Embryonic facial prominence (tissue), 1 donor: ENCODE results near the gene C19orf44.
"Not testable (repeated sequence)": the region's sequence is repeated elsewhere in the genome, so short reads cannot be mapped to it uniquely, and the experiment has no call there.

Source experiments
- DNase-seq: peaks from one replicate; pipeline ENCODE4 v3.0.0-alpha.2; 2016; ENCODE audit errors: extremely low spot score

Gene C19orf44

DNA sequence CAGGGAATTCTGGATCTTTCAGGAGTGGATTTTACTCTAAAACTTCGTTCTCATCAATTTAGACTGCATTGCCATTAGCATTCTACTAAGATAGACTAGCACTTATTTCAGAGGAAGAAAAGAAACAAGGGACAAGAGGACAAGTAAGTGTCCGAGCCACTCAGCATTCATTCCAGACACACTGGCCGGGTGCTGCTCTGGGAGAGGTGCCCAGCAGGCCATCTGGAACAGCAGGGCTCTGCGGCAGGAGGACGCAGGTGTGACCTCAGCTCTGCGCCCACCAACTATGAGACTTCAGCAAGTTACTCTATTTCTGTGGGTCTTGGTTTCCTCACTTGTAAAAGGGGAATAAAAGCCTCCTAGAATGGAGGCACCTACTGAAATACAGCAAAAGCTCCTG is 28.6 kb upstream of the C19orf44 start:
- DNase-seq: no peak

DNA sequence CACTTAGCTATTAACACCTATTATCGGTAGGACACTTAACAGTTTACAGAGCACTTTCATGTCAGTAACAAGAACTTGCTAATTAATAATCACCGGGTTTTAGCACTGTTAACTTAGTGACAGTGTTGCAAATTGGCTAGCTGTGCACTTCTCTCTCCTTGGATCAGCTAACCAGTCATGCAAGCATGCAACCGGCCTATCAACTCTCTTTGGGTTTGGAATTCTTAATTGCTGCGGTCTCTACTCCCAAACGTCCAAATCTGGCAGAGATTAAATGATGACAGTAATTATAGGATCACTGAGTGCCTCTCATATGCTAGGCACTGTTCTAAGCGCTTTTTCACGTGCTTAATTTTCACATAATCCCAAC is 25.7 kb upstream of the C19orf44 start:
- DNase-seq: no peak

GRCh38 chr19:16470911-16471811 is 25.0 kb upstream of the C19orf44 start:
- DNase-seq: no peak

DNA sequence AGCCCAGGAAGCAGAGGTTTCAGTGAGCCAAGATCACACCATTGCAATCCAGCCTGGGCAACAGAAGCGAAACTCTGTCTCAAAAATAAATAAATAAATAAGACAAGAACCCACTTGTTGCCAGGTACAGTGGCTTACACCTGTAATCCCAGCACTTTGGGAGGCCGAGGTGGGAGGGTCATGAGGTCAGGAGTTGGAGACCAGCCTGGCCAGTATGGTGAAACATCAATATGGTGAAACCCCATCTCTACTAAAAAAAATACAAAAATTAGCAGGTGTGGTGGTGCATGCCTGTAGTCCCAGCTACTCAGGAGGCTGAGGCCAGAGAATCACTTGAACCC is 23.7 kb upstream of the C19orf44 start:
- DNase-seq: not testable (repeated sequence)

DNA sequence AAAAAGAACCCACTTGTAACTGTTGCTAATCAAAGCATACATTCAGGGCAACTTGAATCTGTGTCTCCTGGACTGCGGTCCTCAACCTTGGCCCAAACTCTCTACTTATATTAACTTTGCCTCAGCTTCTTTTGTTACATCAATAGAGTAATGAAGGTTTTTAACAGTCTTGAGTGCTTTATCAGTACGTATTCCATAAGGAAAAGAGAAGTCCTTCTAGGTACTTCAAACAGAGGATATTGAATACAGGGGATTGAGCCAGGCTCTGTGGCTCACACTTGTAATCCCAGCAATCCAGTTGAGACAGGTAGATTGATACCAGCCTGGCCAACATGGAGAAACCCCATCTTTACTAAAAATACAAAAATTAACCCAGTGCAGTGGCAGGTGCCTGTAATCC is 23.2 kb upstream of the C19orf44 start:
- no peak for DNase-seq

DNA sequence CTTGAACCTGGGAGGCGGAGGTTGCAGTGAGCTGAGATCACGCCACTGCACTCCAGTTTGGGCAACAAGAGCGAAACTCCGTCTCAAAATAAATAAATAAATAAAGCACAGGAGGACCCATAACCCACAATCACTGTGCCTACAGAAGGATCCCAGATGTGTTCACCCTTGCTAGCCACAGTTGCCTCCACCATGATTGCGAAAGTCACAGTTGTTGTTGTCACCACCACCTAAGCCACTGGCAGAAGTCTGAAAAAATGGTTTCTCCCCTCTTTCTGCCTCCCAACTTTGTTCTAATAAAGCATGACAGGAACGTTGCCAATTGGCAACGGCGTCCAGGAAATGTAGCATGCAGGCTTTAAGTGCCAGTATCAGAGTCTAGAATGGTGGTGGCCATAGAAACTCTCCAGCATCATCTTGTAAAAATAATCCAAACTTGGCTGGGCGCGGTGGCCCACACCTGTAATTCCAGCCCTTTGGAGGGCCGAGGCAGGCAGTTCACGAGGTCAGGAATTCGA is 22.3 kb upstream of the C19orf44 start:
- DNase-seq: no peak

- DNase-seq: no peak
Observed at GRCh38 chr19:16476401-16476800, 19.8 kb upstream of the C19orf44 start.

DNA sequence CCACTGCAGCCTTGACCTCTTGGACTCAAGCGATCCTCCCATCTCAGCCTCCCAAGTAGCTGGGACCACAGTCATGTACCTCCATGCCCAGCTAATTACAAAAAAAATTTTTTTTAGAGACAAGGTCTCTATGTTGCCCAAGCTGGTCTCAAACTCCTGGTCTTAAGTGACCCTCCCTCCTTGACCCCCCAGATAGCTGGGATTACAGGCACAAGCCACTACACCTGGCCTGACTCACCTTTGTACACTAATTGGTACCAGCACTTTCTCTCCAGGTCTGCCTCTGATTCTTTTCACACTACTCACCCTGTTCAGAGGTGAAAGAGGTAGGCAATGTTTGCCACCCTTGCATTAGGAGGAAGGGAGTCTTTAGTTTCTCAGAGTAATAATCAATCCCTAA is 18.9 kb upstream of the C19orf44 start:
- DNase-seq: no peak

GRCh38 chr19:16482745-16483144 is 13.4 kb upstream of the C19orf44 start:
- no peak for DNase-seq

DNA sequence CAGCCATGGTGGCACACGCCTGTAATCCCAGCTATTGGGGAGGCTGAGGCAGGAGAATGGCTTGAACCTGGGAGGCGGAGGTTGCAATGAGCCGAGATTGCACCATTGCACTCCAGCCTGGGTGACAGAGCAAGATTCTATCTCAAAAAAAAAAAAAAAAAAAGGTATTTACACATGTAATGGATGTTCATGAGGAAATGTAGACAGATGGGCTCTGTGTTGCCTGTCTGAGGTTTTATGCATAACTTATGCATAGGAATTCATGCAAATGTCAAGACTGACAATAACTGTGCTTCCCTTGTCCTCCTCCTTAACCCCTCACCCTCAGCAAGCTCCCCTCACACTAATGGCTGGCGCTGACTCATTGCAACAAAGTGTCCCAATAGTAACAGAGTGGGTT is 9.7 kb upstream of the C19orf44 start:
- not testable (repeated sequence) for DNase-seq

GRCh38 chr19:16496613-16496983 is 404 bp downstream of the C19orf44 start:
- DNase-seq: no peak

- DNase-seq: no peak
Observed at GRCh38 chr19:16497042-16497441, 848 bp downstream of the C19orf44 start.

DNA sequence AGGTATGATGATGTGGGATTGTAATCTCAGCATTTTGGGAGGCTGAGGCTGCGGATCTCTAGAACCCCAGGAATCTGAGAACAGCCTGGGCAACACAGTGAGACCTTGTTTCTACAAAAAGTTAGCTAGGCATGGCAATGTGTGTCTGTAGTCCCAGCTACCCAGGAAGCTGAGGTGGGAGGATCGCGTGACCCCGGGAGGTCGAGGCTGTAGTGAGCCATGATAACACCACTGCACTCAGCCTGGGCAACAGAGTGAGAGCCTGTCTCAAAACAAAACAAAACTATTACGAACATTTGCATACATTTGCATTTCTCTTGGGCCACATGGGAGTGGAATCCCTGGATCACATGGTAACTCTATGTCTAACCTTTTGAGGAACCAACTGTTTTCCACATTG is 1.6 kb downstream of the C19orf44 start:
- no peak for DNase-seq

GRCh38 chr19:16504271-16504670 is 8.1 kb downstream of the C19orf44 start:
- DNase-seq: no peak

DNA sequence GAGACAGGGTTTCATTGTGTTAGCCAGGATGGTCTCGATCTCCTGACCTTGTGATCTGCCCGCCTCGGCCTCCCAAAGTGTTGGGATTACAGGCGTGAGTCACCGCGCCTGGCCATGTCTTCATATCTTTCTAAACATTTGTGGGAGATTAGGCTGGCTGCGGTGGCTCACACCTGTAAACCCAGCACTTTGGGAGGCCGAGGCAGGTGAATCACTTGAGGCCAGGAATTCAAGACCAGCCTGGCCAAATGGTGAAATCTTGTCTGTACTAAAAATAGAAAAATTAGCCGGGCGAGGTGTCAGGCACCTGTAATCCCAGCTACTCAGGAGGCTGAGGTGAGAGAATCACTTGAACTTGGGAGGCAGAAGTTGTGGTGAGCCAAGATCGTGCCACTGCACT is 10.0 kb downstream of the C19orf44 start:
- DNase-seq: not testable (repeated sequence)

- no peak for DNase-seq
Observed at GRCh38 chr19:16506961-16507360, 10.8 kb downstream of the C19orf44 start.

DNA sequence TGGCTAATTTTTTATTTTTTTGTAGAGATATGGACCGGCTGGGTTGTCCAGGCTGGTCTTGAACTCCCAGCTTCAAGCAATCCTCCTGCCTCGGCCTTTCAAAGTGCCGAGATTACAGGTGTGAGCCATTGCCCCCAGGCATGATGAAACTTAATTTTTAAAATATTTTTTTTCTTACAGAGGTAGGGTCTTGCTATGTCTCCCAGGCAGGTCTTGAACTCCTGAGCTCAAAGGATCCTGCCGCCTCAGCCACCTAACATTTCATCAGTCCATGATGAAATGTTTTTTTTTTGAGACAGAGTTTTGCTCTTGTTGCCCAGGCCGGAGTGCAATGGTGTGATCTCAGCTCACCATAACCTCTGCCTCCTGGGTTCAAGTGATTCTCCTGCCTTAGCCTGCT is 12.4 kb downstream of the C19orf44 start:
- no peak for DNase-seq

- DNase-seq: no peak
Observed at GRCh38 chr19:16509141-16510061, 13.2 kb downstream of the C19orf44 start.

DNA sequence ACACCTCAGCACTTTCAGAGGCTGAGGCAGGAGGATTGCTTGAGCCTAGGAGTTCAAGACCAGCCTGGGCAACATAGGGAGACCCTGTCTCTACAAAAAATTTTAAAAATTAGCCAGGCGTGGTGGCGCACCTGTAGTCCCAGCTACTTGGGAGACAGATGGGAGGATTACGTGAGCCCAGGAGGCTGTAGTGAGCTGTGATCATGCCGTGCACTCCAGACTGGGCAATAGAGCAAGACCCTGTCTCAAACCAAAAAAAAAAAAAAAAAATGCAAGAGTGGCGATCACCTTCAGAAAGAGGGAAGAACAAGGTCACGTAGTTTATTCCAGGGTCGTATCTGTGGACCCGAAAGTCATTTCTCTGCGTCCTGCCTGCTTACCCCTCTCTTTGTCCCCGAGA is 16.4 kb downstream of the C19orf44 start:
- not testable (repeated sequence) for DNase-seq

- DNase-seq: no peak
Observed at GRCh38 chr19:16514383-16515019, 18.3 kb downstream of the C19orf44 start.

- DNase-seq: no peak
Observed at GRCh38 chr19:16516381-16516780, 20.2 kb downstream of the C19orf44 start.

GRCh38 chr19:16516923-16517610 is 20.9 kb downstream of the C19orf44 start:
- DNase-seq: no peak
